GM21360 (cell line): Measurements from ENCODE around the gene PCP2.

Source experiments
- ATAC-seq: cut with Tn5 transposase; IDR thresholded peaks from one replicate; pipeline ENCODE4 v1.9.1; 2021; ENCODE audit warnings: mild to moderate bottlenecking, moderate library complexity; ENCODE audit not compliant: unreplicated experiment

Gene PCP2

GRCh38 chr19:7620442-7621412 is 12.8 kb downstream of the PCP2 start:
- no peak for ATAC-seq

DNA sequence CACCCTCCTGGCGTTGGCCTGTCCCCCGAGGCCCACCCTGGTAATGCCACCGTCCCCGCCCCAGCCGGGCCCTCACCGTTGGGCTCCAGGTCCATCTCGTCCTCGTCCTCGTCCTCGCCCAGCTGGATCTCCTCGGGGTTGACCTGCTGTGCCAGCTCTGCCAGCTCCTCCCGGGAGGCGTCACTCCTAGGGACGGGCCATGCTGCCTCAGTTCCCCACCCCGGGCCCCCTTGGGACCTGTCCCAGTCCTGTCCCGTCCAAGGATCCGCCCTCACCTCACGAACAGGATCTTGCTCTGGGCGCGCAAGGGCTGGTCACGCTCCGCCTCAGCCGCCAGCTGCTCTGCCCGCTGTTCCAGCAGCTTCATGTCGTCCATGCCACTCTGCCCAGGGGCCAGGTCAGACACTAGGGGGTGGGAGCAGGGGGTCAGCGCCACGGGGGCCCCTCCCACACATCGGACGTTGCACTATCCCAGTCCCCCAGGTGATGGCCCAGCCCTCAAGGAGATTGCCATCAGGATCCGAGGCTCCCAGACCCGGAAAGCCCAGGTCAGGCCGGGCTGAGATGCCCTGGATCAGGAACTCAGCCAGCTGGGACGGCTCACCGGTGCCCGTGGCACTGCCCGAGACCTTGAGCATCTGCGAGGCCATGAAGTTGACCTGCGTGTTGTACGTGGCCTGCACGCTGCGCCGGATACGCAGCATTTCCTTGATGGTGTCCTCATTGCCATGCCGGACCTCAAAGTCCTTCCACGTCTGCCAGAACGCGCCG is 13.7 kb downstream of the PCP2 start:
- ATAC-seq: no peak

DNA sequence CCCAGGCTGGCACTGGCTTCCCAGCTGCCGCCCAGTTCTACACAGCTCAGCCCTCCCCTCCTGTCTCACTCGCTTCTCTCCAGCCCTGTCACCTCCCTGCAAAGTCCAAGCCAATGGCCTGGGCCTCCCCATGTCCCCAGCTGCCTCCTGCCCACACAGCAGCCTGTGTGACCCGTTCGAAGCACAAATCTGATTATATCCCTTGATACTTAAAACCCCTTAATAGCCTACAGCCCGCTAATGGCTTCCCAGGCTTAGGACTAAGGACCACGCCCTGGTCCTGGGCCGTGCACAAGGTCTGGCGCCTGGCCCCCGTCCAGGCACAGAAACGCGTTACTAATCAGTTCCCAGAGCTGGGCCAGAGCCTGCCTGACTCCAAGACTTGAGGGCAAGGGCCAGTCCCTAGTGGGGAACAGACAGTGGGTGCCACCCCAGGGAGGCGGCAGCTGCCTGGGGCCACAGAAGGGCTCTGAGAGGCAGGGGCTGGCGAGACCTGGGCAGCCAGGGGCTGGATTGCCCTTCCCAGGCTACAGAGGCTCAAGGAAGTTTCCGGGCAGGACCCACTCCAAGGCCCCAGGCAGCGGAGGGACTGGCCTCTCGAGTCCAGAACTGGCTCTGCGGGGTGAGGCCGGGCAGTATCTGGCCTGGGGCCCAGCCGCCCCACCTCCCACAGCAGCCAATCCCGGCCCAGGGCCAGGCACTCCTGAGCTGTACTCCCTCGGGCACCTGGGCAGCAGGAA is 14.6 kb downstream of the PCP2 start:
- ATAC-seq: no peak

- no peak for ATAC-seq
Measured at GRCh38 chr19:7618348-7618747, 15.2 kb downstream of the PCP2 start.

- no peak for ATAC-seq
Measured at GRCh38 chr19:7617735-7618134, 15.8 kb downstream of the PCP2 start.

- no peak for ATAC-seq
Measured at GRCh38 chr19:7617172-7617571, 16.3 kb downstream of the PCP2 start.

- ATAC-seq: no peak
Measured at GRCh38 chr19:7614859-7615741, 18.4 kb downstream of the PCP2 start.

- ATAC-seq: no peak
Measured at GRCh38 chr19:7612282-7613274, 20.9 kb downstream of the PCP2 start.

DNA sequence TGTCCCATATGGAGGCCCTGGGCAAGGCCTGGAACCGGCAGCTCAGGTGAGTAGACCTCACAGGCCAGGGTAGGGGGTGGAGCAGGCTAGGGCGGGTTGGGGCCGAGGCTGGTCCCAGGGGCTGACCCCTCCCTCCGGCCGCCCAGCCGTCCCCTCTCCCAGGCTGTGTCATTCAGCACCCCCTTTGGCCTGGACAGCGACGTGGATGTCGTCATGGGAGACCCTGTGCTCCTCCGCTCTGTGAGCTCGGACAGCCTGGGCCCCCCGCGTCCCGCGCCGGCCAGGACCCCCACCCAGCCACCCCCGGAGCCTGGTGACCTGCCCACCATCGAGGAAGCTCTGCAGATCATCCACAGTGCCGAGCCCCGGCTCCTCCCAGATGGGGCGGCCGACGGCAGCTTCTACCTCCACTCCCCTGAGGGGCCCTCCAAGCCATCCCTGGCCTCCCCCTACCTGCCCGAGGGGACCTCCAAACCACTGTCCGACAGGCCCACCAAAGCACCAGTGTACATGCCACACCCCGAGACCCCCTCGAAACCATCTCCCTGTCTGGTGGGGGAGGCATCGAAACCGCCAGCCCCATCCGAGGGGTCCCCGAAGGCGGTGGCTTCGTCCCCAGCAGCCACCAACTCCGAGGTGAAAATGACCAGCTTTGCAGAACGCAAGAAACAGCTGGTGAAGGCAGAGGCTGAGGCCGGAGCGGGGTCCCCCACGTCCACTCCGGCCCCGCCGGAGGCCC is 21.8 kb downstream of the PCP2 start:
- ATAC-seq: no peak

- no peak for ATAC-seq
Measured at GRCh38 chr19:7610491-7611240, 22.9 kb downstream of the PCP2 start.

DNA sequence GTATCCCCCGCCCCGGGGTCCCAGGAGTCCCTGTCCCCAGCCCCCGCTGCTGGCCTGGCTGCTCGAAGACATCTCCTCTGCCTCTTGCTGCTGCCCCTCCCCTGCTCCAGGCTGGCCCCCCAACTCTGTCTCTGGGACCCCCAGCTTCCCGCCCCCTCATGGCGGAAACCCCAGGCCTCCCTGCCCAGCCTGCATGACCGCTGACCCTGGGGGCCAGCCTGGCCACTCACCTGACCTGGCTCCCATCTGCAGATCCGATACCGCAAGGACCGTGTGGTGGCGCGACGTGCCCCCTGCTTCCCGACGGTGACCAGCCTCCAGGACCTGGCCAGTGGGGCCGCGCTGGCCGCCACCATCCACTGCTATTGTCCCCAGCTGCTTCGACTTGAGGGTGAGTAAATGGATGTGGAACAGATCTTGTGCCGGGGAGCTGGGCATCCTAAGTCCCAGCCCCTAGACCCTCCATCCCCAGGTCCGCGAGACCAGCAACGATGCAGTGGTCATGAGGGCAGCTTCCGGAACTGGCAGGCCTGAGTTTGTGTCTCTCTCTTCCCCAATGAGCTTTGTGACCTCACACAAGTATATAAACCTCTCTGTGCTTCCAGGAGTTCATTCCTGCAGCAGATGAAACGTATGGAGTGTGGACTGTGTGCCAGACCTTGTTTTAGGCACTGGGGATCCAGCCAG is 25.5 kb downstream of the PCP2 start:
- ATAC-seq: no peak

DNA sequence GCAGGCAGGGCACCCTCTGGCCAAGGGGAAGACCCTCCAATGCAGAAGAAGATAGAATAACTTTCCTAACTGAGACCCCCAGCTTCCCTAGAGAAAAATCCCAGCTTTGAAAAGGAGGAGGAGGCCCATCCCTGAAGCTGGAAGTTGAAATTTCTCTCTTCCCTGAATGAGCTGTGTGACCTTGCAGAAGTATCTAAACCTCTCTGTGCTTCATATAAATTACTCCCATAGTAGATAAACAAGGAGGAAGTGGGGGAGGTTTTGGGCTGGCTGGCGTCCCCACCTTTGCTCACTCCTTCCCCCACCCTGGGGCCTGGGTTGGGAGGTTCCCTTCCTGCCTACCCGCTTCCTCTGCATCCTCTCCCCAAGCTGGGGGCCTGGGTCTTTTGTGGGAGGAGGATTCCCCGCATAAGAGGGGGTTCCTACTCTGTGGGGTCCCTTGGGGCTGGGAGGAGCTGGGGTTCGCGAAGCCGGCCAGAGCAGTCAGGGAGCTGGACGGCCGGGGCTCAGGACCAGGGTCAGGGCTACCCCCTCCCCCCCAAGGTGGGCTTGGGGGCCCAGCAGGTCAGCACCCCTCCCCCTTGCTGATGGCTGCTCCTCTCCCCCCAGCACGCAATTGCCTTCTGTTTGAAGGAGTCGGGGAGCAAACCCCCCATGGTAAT is 26.2 kb downstream of the PCP2 start:
- ATAC-seq: no peak

GRCh38 chr19:7606289-7606688 is 27.2 kb downstream of the PCP2 start:
- ATAC-seq: no peak

- ATAC-seq: no peak
Measured at GRCh38 chr19:7605490-7606222, 27.9 kb downstream of the PCP2 start.

DNA sequence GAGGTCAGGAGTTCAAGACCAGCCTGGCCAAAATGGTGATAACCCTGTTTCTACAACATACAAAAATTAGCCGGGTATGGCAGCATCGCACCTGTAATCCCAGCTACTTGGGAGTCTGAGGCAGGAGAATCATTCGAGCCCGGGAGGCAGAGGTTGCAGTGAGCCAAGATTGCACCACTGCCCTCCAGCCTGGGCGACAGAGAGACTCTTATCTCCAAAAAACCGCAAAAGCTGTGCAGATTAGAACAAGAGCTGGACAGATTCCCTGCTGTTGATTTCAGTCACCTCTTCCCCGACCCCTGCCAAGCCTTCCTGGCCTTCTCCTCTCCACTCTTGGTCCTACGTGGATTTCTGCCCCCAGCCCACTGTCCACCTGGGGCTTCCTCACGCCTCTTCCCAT is 29.6 kb downstream of the PCP2 start:
- ATAC-seq: no peak

DNA sequence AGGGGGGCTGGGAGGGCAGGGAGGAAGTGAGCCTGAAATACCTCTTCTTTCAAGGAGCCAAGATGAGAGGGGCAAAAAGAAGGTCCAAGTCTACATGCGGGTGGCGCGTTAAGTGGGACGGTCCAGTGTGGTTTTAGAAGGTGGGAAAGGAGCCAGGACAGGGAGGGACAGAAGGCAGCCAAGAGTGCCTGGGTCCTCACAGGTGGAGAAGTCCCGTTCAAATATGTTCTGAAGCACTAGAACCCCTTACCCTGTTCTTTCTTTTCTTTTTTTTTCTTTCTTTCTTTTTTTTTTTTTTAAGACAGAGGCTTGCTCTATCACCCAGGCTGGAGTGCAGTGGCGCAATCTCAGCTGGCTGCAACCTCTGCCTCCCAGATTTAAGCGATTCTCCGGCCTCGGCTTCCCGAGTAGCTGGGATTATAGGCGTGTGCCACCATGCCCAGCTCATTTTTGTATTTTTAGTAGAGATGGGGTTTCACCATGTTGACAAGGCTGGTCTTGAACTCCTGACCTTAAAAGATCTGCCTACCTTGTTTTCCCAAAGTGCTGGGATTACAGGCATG is 30.5 kb downstream of the PCP2 start:
- ATAC-seq: no peak
